Stimulated activated CD8-positive, alpha-beta memory T cell treated with anti-CD3 and anti-CD28 coated beads, Interleukin-2, amount 100 ng/mL, for 48 hours (primary cell): ENCODE measurements around the gene RAB31.

Experiments used
- DNase-seq, 2 donors: peaks; one replicate each; pipeline ENCODE4 v3.0.0-alpha.2; 2020; ENCODE audit warnings: low read depth in 2 of 2

RAB31 gene

DNA sequence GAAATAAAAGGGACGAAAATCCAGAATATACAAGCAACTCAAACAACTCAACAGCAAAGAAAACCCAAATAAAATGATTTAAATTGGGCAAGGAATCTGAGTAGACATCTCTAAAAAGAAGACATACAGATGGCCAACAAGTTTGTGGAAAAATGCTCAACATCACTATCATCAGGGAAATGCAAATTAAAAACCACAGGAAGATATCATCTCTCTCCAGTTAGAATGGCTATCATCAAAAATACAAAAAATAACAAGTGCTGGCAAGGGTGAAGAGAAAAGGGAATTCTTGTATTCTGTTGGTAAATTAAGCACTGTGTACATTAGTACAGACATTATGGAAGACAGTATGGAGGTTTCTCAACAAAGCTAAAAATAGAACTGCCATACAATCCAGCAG, 80.0 kb downstream of the RAB31 start:
- DNase-seq = no peak

DNA sequence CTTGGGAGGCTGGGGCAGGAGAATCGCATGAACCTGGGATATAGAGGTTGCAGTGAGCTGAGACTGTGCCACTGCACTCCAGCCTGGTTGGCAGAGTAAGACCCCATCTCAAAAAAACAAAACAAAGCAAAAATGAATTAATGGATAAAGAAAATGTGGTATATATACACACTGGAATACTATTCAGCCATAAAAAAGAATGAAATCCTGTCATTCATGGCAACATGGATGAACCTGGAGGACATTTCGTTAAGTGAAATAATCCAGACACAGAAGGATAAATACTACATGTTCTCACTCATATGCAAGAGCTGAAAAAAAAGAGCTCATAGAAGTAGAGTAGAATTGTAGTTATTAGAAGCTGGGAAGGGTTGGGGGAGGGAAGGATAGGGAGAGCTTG, 80.8 kb downstream of the RAB31 start:
- DNase-seq = no peak

DNA sequence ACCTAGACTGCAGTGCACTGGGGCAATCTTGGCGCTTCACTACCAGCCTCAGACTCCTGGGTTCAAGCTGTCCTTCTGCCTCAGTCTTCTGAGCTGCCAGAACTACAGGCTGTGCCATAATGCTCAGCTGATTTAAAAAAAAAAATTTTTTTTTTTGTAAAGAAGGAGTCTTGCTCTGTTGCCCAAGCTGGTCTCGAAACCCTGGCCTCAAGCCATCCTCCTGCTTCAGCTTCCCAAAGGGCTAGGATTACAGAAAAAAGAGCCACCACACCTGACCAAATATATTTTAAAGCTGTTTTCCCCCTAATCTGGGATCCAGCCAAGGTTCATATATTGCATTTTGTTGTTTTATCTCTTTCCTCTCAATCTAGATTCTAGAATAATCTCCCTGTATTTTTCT, 82.2 kb downstream of the RAB31 start:
- no peak for DNase-seq

DNA sequence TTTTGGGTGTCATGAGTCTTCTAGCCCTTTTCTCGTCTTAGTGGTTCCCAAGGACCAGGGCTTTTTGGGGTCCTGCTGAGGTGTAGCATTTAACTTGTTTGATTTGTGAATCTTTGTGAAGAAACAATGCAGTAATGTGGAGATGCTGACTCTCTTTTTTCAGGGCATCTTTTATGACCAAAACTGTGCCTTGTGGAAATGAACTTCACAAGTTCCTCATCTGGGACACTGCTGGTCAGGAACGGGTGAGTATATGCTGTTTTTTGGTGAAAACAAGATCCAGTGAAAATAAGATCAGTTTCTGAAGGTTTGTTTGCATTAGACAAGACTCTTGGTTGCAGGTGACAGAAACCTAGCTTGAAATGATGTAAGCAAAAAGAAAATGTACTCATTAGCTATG, 83.9 kb downstream of the RAB31 start:
- DNase-seq = no peak

DNA sequence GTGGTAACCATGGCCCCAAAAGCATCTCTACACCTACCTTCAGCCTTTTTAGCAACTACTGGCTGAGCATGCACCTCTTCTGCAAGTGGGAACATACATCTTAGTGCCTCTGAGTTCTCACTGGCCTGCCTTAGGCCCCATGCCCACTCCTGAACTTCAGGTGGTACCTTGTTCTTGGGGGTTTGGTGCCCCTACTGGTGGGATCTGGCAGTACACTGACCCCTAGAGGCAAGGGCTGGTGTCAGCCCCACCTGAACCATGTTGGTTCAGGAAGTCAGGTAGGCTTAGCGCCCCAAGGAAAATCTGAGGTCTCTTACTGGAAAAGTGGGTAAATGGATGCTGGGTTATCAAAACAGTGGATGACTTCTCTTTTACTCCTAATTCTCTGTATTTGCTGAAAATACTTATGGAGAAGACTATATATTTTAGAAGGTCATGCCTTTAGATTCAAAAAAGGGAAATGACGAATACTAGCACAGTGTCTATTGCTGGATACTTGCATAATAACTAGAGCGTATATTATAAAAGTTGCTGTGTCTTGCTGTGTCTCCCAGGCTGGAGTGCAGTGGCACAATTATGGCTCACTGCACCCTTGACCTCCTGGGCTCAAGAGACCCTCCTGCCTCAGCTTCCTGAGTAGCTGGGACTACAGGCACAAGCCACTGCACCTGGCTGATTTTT, 84.6 kb downstream of the RAB31 start:
- DNase-seq = peak; percentile 18 to 38

DNA sequence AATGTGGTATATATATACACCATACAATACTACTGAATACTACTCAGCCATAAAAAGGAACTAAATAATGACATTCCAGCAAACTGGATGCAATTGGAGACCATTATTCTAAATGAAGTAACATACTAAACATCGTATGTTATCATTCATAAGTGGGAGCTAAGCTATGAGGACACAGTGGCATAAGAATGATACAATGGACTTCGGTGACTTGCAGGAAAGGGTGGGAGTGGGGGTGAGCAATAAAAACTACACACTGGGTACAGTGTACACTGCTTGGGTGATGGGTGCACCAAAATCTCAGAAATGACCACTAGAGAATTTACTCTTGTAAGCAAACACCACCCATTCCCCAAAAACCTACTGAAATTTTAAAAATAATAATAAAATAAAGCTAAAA, 87.9 kb downstream of the RAB31 start:
- no peak for DNase-seq

DNA sequence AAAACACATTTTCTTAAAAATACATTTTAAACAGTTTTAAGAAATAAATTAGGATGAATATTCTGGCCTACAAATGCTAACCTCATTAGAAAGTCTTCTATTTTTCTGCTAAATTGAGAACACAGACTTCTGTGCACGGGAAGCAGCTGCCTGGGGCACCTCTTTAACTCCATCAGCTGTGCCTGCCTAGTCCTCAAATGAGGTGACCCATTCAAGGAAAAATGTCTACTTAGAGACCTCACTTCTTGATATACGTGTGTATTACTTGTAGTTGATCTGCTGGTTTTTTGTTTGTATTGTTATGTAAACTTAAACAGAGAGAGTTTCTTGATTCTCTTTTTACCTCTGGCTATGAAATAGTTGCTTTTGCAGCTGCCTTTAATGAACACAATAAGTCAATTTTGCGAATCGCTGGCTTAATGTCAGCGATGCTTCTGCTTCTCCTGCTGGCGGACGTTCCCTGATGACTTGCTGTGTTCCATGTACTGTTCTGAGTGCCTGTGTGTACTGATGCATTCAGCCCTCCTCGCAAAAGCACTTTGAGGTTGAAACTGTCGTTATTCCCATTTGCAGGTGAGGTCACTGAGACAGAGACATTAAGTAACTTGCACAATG, 88.9 kb downstream of the RAB31 start:
- no peak for DNase-seq

DNA sequence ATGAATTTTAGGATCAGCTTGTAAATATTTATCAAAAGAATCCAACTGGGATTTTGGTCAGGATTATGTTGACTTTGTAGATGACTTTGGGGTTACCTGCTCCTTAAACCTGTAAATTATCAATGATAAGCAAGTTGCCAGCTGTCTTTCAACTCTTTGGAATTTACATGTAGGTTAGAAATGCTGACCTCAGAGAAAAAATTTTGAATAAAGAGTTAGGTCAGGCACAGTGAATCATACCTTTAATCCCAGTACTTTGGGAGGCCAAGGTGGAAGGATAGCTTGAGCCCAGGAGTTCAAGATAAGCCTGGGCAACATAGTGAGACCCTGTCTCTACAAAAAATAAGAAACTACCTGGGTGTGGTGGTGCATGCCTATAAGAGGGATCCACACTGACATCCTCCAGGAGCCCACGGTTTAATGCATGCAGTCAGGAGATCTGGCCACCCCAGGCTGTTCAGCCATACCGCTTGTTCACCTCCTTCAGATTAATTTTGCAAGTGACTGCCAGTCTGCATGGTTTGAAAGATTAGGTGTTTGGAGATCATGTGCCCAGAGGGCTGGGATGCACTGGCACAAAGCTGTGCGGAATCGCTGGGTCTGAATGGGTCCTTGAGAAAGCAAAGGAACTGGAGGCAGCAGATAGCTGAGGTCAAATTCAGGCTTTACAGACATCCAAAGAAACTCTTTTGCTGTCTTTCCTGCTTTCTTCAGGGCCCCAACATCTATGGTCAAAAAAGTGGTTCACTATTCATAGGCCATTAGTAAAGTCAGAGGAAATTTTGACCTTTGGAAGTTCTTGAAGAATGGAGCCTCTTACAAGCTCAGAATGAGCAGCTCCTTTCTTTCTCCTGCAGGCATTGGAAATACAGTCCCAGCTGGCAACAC, 94.3 kb downstream of the RAB31 start:
- DNase-seq = no peak

DNA sequence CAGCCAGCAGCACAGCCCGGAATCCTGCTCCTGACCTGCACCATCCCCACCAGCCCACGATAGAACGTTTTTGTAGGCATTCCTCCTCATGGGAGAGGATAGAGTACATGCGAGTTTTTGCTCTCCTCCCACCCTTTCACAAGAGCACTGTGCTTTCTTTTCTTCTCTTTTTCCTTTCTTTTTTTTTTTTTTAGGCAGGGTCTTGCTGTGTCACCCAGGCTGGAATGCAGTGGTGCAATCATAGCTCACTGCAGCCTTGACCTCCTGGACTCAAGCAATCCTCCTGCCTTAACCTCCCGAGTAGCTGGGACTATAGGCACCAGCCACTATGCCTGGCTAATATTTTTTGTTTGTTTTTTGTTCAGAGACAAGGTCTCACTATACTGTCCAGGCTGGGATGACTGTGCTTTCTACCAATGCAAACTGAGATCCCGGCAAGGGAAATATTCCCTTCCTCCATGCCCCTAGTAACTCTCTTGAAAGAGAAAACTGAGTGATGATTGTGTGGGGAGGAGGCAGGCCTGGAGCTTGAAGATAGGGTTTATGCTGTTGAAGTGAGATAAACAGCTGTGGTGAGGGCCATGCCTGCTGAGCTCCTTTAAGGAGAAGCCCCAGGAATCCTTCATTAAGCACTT, 95.1 kb downstream of the RAB31 start:
- DNase-seq = no peak

DNA sequence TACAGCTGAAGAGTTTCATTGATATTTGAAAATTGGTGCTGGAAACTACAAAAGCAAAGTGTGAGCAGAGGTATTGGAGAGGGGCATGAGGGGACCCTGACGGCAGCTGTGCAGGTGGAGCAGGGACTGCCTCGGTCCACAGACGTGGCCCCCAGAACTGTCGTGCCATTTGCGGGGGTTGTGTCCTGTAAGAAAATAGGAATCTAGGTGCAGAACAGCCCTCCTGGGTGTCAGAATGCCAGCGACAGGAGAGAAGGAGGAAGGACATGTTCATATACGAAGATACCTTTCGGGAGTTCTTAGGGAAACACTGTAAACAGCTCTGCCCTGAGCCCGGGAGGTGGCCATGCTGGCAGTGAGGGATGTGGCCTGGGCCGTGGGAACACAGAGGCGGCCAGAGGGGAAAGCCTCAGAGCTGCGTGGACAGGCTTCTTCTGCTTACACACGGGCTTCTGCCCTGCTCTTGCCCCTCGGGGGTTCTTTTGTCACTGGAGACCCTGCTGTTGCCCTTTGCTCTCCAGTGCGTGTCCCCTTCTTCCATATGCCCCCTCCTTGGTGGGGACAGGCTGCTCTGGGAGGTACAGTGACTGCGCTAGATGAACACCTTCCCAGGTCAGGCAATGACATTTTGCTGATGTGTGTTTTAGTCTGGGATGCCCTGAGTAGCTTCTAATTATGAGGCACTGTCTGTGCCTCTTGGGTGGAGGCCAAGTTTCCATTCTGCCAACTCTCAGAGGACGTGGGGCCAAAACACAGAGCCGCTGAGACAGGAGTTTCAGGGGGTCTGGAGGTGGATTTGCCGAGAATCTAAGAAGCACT, 95.8 kb downstream of the RAB31 start:
- no peak for DNase-seq

DNA sequence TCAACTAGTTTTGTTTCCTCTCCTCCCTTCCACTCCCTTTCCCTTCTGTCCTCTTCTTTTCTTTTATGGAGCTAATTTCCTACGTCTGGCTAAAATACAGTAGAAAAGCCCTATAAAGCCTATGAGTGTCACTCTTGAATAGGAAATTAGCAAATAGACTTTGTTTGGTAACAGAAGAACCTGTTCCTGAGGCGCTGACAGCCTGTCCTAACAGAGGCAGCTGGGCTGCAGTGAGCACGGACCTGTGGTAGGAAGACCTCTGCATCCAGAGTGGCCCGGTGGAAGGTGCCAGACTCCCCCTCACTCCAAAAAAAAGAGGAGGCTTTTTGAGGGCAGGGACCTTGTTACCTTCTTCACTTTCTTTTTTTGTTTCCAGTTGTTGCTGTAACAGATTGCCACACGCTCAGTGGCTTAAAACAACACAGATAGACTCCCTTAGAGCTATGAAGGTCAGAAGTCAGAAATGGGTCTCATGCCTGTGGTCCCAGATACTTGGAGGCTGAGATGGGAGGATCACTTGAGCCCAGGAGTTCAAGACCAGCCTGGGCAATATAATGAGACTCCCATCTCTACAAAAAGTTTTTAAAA, 96.5 kb downstream of the RAB31 start:
- no peak for DNase-seq

DNA sequence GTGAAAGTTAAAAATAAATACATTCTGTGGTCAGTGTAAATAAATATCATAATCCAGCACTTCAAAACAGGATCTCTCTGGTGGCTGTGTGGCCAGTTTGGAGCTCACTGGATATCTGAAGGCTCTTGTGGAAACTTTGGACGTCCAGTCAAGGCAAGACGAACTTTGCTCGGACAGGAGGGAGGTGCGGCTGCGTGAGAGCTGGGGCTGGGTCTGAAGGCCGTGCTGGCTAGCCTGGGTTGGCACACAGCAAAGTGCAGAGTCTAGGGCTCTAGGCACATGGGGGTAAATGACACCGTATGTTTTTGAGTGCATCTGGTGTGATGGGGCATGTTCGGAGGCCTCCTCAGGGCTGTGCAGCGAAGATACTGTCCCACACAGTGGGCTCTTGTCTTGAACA, 98.8 kb downstream of the RAB31 start:
- DNase-seq = no peak

DNA sequence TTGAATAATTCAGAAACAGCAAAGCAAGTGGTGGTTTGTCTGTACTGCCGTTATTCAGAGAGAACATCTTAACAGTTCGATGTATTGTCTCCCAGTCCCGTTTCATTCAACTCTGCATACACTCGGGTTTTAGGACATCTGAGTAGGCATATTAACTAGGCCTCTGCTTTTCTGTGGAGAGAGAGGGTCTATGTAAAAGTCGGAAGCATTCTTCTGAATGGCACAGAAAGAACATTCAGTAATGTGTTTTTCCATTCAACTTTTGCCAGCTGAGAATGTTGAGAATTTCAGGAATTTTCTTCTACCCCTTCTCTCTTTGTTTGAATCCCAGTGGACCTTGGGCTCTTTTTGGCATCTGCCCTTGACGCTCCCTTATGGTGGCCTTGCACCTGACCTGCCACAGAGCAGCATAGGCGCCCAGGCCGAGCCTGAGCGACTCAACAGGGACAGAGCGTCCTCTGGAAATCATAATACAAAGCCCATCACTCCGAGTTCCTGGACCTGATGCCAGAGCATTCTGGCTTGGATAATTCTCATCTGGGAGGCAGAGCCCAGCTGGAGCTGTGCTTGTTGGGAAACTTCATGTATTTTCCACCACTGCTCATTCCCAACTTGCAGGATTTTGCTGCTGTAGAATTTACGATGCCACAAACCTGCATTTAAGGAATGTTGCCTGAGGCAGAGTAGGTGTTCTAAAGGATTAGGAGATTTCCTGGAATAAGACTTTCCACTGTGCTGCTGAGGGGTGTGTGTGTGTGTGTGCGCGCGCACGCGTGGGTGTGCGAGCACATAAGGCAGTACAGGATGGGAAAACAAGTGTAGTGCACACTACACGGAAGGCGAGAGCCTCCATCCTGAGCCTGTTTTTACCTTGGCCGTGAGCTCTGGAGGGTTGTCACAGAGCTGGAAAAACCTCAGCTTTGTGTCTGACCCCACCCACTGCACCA, 100.5 kb downstream of the RAB31 start:
- no peak for DNase-seq

DNA sequence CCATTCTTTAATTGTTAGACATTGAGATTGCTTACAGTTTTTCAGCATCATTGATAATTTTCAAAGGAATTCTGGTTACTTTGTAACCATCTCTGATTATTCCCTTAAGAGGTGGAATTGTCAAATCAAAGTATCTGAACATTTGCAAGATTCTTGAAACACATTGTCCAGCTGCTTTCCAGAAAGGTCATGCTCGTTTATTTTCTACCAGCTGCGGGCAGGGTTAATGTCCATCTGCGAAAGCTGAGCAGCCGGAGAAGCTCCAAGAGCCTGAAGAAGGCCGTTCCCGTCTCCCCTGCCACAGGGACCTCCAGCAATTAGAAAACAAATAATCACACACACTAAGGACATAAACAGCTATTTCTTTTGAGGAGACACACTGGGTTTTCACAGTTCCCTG, 101.6 kb downstream of the RAB31 start:
- DNase-seq = no peak

DNA sequence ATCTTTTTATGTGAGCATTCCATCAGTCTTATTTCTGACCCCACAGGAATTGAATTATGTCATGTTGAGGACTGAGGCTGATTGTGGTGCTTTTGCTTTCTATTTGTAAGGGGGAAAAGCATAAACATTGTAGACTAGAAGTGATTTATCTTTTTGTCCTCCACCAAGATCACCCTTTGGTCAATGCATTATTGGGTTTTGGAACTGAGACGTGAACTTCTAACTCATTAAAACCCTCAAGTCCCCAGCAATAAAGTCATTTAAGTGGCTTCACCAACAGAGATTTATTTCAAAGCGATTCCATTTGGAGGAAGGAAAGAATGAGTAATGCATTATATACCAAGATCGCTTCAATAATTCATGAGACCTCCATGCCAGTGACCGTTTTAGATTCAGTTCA, 102.2 kb downstream of the RAB31 start:
- DNase-seq = no peak

DNA sequence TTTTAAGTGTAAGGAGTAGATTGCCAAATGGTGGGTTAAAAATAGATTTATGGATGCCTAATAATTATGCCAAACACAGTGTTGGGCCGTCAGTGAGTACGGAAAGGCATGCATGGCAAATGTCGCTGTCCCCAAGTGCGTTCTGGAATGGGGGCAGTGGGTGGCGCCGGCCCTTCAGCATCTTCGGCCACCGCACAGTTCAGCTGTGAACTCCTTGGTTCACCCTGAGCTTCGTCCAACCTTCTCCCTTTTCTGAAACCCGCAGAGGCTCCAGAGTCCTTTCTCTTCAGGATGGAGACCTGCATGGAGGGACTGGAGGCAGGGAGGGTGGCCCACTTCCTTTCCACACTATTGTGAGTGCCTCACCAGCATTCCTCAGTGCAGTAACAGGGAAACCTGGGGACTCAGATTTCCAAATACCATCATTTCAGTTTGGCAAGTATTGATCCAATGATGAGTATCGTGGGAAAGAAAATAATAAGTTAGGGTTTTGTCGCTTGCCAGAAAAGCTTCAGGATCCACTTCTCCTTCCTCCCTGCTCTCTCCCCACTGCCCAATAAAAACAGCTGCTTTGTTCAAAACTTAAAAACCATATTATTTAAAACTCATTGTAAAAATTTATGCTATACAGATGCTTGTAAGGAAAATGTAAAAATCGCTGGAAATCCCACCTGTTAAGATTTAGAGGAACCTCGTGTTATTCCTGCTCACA, 103.0 kb downstream of the RAB31 start:
- no peak for DNase-seq

DNA sequence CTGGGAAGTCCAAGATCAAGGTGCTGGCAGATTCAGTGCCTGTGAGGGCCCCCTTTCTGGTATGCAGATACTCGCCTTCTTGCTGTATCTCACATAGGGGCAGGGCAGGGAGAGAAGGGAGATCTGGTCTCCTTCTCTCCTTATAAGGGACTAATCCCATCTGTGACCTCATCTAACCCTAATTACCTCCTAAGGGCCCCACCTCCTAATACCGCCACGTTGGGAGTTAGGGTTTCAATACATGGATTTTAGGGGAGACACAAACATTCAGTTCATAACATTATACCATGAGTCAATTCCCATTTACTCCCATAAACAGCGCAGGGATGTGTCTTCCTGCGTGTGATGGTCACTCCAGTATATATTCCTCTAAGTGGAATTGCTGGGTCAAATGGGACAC, 103.9 kb downstream of the RAB31 start:
- no peak for DNase-seq

DNA sequence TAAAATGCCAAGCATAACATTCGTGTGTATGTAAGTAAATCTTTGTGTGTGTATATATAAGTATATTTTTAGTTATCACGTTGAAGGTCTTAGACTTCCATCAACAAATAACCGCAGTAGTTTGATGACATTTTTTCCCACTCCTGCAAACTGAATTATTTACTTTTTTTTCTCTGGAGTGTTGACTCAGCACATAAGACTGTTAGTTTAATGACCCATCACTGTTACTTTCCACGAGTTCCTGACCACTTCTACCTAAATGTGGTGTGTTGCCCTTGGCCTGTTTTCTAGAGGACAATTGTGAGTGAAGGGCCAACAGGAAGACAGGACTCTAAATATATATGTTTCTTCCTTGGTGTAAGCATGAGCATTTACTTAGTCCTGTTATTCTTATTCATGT, 106.3 kb downstream of the RAB31 start:
- DNase-seq = no peak

DNA sequence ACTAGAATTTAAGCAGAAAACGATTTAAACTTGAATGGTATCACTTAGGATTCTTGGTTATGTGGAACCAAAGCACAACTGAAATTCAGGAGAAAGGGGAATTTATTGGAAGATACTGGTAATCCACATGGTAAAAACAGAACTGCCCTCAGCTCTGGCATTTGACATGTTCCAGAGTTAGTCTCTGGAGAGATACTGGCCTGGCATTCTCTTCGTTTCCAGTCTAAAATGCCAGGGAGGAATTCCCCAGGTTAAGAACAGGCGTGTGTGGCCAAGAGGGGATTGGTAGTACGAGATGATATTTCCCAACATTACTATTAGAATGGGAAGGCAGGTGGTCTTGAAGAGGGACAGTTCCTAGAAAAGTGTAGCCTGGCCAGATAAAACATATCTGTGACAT, 109.2 kb downstream of the RAB31 start:
- DNase-seq = no peak
